Thyroid gland (tissue), 4 donors: Measurements from ENCODE around the gene PPFIA4.

Source experiments
- CTCF ChIP-seq, 6 experiments: fragments of 200-600 bp in 3 of 6; fragments of 450-650 bp in 3 of 6; sonication (generic) in 3 of 6; IDR thresholded peaks; one replicate each; pipeline ENCODE4 v1.5.1; 2016 to 2019; ENCODE audit warnings: antibody characterized with exemption in 6 of 6, mild to moderate bottlenecking in 2 of 6, inconsistent platforms in 1 of 6, moderate library complexity in 1 of 6
- POLR2A ChIP-seq, 2 donors: fragments of 450-650 bp; IDR thresholded peaks; one replicate each; pipeline ENCODE4 v1.6.1; 2017; ENCODE audit warnings: antibody characterized with exemption in 2 of 2, mild to moderate bottlenecking in 2 of 2, moderate library complexity in 1 of 2

GRCh38 chr1:203073469-203073868 lies 47.2 kb downstream of the PPFIA4 start:
- TF ChIP-seq POLR2A (IDR thresholded peaks at IDR 0.05) (no peak), CTCF (IDR thresholded peaks at IDR 0.05) (no peak)
